HG03442 (cell line): ENCODE measurements around the gene MPRIP.
"Not testable (repeated sequence)": the region's sequence is repeated elsewhere in the genome, so short reads cannot be mapped to it uniquely, and the experiment has no call there.

Experiments
- ATAC-seq: cut with Tn5 transposase; IDR thresholded peaks from one replicate; pipeline ENCODE4 v1.9.1; 2021; ENCODE audit warnings: mild to moderate bottlenecking, moderate library complexity; ENCODE audit not compliant: unreplicated experiment

MPRIP gene

GRCh38 chr17:17180741-17181525 is 138.7 kb downstream of the MPRIP start:
- ATAC-seq: no peak

GRCh38 chr17:17181666-17182597 is 139.7 kb downstream of the MPRIP start:
- no peak for ATAC-seq

GRCh38 chr17:17182598-17183136 is 140.4 kb downstream of the MPRIP start:
- ATAC-seq: no peak

GRCh38 chr17:17183744-17184143 is 141.5 kb downstream of the MPRIP start:
- no peak for ATAC-seq

- not testable (repeated sequence) for ATAC-seq
Measured at GRCh38 chr17:17184985-17185757, 142.9 kb downstream of the MPRIP start.

GRCh38 chr17:17186051-17186450 is 143.8 kb downstream of the MPRIP start:
- no peak for ATAC-seq

GRCh38 chr17:17186551-17187505 is 144.6 kb downstream of the MPRIP start:
- ATAC-seq: no peak

- ATAC-seq: no peak
Measured at GRCh38 chr17:17188586-17188985, 146.3 kb downstream of the MPRIP start.

- no peak for ATAC-seq
Measured at GRCh38 chr17:17189559-17189958, 147.3 kb downstream of the MPRIP start.

GRCh38 chr17:17190188-17190587 is 147.9 kb downstream of the MPRIP start:
- ATAC-seq: no peak

- ATAC-seq: no peak
Measured at GRCh38 chr17:17191346-17191792, 149.1 kb downstream of the MPRIP start.

GRCh38 chr17:17191961-17192381 is 149.7 kb downstream of the MPRIP start:
- no peak for ATAC-seq

GRCh38 chr17:17195466-17195865 is 153.2 kb downstream of the MPRIP start:
- not testable (repeated sequence) for ATAC-seq

- ATAC-seq: no peak
Measured at GRCh38 chr17:17196776-17197175, 154.5 kb downstream of the MPRIP start.

- ATAC-seq: no peak
Measured at GRCh38 chr17:17198281-17198680, 156.0 kb downstream of the MPRIP start.

GRCh38 chr17:17200311-17200710 is 158.1 kb downstream of the MPRIP start:
- no peak for ATAC-seq

- ATAC-seq: no peak
Measured at GRCh38 chr17:17200831-17201230, 158.6 kb downstream of the MPRIP start.

- no peak for ATAC-seq
Measured at GRCh38 chr17:17201271-17201670, 159.0 kb downstream of the MPRIP start.

GRCh38 chr17:17201907-17202306 is 159.7 kb downstream of the MPRIP start:
- ATAC-seq: no peak
